K562 (cell line): ENCODE data around the gene SYT13.

Experiments used
- CTCFL ChIP-seq: IDR thresholded peaks from 2 replicates; pipeline ENCODE4 v1.6.1; 2011; ENCODE audit warnings: borderline replicate concordance, low read depth, mild to moderate bottlenecking, moderate library complexity, low read length; ENCODE audit not compliant: insufficient read depth, poor library complexity, severe bottlenecking
- CXXC5 ChIP-seq: fragments of 250-450 bp; sonication (Bioruptor Pico); IDR thresholded peaks from 2 replicates; pipeline ENCODE4 v1.8.0; 2022; ENCODE audit warnings: inconsistent platforms, mild to moderate bottlenecking, moderate library complexity
- SP2 ChIP-seq: IDR thresholded peaks from 2 replicates; pipeline ENCODE4 v1.6.1; 2011; ENCODE audit warnings: mild to moderate bottlenecking, low read depth, low read length, moderate library complexity; ENCODE audit not compliant: poor library complexity, severe bottlenecking; ENCODE audit errors: extremely low read depth
- TCF7L2 ChIP-seq: fragments of 150-350 bp; IDR thresholded peaks from 2 replicates; pipeline ENCODE4 v1.6.1; 2016; ENCODE audit warnings: low read depth, mild to moderate bottlenecking, low read length, moderate library complexity
- ZNF512 ChIP-seq: IDR thresholded peaks from 2 replicates; pipeline ENCODE4 v1.6.1; 2016; ENCODE audit warnings: missing genetic modification characterization, missing compliant biosample characterization
- TF ChIP-seq, protein P1 (sequence below), 3 experiments: IDR thresholded peaks in 2 of 3; conservative IDR thresholded peaks in 1 of 3; 2 replicates each; pipeline ENCODE4 v1.5.1; 2011 to 2012; ENCODE audit warnings: low read length in 3 of 3, mild to moderate bottlenecking in 3 of 3, control low read depth in 2 of 3, improper control_type of control experiment in 1 of 3, inconsistent platforms in 1 of 3, low read depth in 1 of 3, mixed read lengths in 1 of 3, moderate library complexity in 1 of 3; ENCODE audit not compliant: insufficient read depth in 2 of 3

- no peak for TF ChIP-seq SP2
- TF ChIP-seq ZNF512 = no peak
- TF ChIP-seq CTCFL = no peak
- TF ChIP-seq, protein P1, sequence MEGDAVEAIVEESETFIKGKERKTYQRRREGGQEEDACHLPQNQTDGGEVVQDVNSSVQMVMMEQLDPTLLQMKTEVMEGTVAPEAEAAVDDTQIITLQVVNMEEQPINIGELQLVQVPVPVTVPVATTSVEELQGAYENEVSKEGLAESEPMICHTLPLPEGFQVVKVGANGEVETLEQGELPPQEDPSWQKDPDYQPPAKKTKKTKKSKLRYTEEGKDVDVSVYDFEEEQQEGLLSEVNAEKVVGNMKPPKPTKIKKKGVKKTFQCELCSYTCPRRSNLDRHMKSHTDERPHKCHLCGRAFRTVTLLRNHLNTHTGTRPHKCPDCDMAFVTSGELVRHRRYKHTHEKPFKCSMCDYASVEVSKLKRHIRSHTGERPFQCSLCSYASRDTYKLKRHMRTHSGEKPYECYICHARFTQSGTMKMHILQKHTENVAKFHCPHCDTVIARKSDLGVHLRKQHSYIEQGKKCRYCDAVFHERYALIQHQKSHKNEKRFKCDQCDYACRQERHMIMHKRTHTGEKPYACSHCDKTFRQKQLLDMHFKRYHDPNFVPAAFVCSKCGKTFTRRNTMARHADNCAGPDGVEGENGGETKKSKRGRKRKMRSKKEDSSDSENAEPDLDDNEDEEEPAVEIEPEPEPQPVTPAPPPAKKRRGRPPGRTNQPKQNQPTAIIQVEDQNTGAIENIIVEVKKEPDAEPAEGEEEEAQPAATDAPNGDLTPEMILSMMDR (IDR thresholded peaks at IDR 0.05 in 2 of 3, conservative IDR thresholded peaks at IDR 0.05 in 1 of 3; ENCODE audit: insufficient read depth in 2 of 3, low read depth in 1 of 3, low read length in 3 of 3) = no peak
- TF ChIP-seq TCF7L2 = no peak
- no peak for TF ChIP-seq CXXC5
Measured at GRCh38 chr11:45321669-45322068, 35.5 kb upstream of the SYT13 start.
